Measurements from ENCODE around the gene NAGA.

Gene NAGA

DNA sequence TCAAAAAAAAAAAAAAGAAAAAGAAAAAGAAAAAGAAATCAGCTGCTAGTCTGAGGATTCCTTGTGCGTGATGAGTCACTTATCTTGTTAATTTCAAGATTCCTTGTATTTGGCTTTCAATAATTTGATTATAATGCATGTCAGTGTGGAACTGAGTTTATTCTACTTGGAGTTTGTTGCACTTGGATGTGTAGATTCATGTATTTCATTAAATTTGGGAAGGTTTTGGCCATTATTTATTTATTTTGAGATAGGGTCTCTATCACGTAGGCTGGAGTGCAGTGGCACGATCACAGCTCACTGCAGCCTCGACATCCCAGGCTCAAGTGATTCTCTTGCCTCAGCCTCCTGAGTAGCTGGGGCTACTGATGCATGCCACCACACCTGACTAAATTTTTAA is 57.2 kb downstream of the NAGA start:
- TF ChIP-seq, protein P1, sequence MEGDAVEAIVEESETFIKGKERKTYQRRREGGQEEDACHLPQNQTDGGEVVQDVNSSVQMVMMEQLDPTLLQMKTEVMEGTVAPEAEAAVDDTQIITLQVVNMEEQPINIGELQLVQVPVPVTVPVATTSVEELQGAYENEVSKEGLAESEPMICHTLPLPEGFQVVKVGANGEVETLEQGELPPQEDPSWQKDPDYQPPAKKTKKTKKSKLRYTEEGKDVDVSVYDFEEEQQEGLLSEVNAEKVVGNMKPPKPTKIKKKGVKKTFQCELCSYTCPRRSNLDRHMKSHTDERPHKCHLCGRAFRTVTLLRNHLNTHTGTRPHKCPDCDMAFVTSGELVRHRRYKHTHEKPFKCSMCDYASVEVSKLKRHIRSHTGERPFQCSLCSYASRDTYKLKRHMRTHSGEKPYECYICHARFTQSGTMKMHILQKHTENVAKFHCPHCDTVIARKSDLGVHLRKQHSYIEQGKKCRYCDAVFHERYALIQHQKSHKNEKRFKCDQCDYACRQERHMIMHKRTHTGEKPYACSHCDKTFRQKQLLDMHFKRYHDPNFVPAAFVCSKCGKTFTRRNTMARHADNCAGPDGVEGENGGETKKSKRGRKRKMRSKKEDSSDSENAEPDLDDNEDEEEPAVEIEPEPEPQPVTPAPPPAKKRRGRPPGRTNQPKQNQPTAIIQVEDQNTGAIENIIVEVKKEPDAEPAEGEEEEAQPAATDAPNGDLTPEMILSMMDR (IDR thresholded peaks at IDR 0.05), result no peak
- no peak for TF ChIP-seq ZFX (IDR thresholded peaks at IDR 0.05; ENCODE audit: borderline replicate concordance)
- no peak overlapping the region for H3K27ac ChIP-seq

DNA sequence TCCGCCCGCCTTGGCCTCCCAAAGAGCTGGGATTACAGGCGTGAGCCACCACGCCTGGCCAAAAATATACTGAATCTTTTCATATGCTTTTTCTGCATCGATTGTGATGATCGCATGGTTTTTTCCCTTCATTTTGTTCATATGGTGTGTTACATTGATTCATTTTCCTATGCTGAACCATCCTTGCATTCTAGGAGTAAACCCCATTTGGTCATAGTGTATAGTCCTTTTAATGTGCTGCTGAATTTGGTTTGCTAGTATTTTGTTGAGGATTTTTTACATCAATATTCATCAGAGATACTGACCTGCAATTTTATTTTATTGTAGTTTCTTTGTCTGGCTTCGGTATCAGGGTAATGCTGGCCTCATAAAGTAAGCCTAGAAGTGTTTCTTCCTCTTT is 59.8 kb downstream of the NAGA start:
- H3K27ac ChIP-seq, result no peak overlapping the region
- TF ChIP-seq, protein P1 (IDR thresholded peaks at IDR 0.05), result no peak
- TF ChIP-seq ZFX (IDR thresholded peaks at IDR 0.05; ENCODE audit: borderline replicate concordance), result no peak

Data from 22Rv1 (cell line).